Glomerular visceral epithelial cell (primary cell): Measurements from ENCODE around the gene UGT3A2.

ENCODE experiments used
- DNase-seq: peaks from one replicate; pipeline ENCODE4 v3.0.0-alpha.2; 2016; ENCODE audit errors: extremely low spot score

UGT3A2 gene, protein sequence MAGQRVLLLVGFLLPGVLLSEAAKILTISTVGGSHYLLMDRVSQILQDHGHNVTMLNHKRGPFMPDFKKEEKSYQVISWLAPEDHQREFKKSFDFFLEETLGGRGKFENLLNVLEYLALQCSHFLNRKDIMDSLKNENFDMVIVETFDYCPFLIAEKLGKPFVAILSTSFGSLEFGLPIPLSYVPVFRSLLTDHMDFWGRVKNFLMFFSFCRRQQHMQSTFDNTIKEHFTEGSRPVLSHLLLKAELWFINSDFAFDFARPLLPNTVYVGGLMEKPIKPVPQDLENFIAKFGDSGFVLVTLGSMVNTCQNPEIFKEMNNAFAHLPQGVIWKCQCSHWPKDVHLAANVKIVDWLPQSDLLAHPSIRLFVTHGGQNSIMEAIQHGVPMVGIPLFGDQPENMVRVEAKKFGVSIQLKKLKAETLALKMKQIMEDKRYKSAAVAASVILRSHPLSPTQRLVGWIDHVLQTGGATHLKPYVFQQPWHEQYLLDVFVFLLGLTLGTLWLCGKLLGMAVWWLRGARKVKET

DNA sequence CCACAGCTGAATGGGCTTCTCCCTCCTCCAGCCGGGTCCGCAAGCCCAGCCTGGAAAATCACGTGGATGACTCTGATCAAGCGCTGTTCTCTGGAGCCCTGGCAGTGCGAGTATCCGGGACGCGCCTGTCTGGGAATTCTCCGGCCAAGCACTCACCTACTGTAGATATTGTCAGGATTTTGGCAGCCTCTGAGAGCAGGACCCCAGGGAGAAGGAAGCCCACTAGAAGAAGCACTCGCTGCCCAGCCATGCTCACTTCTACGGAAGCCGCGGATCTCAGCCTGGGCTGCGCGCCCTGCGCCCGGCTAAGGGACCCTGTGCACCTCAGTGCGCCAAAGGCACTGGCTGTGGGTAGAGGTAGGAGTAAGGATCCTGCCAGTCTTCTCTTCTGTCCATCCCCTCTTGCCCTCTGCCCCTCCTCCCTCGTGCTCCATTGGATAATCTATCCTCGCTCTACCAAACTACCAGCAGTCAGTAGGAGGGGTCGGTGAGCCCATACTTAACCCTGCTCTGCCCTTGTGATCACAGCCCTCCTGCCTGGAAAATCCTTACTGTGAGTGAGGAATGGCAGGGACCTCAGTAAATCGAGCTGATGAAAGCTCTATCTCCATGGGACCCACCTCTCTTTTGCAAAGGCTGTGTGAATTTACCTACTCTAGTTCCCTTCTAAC, at the start of gene UGT3A2:
UGT3A2 (minus strand) TSS at position 343 of the 671 bp plus-strand sequence; CDS start at position 250, 93 bp downstream.
- no peak for DNase-seq

DNA sequence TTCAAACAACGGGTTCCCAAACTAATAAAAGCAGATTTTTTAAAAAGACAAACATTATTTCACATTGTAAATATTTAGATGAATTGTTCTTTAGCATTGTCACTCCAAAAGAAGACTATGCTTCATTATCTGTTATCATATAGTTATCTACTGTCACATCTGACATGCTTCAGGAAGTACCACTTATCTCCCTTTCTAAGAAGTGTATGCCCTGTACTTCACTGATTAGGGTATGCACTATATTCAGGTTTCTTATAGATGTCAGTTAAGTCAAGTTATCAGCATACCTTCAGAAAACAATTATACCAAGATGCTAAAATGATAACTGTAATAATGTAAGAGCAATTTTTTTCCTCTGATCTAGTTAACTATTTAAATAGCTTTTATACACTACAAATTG, 44.6 kb upstream of the UGT3A2 start:
- no peak for DNase-seq

DNA sequence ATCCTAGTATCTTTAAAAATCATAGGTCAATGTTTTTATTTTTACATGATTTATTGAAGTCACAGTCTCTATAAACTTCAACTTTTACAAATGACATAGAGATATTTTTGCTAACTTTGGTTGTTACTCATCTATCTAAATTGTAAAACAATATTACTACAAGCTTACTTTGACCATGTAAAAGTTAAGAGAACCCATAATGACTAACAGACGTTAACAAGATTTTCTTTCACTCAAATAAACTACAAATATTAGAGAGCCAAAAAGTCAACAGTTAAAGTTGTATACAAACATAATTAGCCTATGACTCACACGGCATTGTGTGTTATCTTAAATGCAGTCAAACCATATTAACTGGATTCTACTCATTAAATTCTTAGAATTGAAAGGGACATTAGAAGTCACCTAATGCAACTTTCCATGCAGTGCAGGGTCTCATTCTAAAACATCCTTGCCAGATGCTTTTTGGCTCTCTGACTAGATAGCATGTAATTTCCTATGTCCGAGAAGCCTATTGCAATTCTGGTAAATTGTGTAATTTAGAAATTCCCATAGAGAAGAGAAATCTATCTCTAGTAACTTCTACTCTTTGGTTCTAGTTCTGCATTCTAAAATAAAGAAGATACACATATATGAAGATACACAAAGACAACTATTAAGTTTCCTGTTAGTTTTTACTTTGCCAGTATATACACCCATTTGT, 42.2 kb upstream of the UGT3A2 start:
- DNase-seq = no peak

DNA sequence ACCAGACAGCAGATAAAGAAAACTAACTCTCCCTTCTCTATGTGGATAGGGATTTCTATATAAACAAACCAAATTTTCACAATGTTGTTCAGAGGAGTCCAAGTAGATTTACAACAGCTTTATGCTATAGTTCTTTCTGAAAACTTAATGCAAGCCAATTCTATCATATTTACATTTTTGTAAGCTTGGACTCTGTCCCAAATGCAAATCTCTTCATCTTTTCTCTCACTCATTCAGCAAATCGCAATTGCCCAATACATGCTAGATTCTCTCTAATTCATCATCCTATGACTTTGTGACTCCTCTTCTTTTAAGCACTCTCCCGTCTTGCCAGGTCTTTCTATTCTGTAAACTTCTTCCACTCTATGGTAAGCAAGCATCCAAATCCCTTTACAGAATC, 39.1 kb upstream of the UGT3A2 start:
- DNase-seq = no peak

DNA sequence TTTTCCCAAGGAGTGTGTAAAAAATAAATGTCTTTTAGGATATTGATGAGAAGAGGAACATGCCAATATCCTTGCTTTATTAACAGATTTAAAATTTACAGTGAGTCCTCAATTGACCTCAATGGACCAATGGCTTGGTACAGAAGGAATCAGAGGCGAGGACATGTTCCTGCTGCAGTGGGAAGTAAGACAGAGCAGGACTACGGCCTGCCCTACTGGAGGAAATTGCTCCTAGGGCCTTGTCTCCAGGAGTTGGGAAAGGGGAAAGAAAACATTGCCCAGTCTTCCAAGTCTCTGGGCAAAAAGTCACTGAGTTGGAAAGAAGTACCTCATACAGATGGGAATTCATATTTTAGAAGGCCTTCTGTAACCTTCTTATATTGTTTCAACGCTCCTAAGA, 33.1 kb upstream of the UGT3A2 start:
- no peak for DNase-seq

DNA sequence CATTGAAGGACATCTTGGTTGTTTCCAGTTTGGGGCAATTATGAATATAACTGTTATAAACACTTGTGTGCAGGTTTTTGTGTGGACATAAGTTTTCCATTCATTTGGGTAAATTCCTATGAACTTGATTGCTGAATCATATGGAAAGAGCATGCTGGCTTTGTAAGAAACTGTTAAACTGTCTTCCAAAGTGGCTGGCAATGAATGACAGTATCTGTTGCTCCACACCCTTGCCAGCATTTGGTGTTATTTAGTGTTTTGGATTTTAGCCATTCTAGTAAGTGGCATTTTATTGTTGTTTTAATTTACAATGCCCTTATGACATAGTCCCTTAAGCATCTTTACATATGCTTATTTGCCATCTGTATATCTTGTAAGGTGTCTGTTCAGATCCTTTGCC, 29.8 kb upstream of the UGT3A2 start:
- no peak for DNase-seq

DNA sequence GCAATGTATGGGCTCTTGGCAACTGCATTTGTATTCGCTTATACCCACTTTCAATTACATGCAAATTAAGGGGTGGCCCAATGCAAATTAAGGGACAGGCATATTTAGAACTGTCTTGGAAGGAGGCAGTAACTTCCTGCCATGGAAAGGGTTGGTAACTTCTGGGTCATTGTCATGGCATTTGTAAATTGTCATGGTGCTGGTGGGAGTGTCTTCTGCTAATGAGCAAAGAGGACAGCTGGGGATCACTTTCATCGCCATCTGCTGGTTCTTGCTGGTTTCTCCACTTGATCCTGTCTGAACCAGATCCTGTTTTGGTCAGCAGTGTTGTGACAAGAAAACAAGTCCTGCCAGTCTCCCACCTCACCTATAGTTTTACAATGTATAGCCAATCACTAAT, 23.3 kb upstream of the UGT3A2 start:
- DNase-seq = no peak

DNA sequence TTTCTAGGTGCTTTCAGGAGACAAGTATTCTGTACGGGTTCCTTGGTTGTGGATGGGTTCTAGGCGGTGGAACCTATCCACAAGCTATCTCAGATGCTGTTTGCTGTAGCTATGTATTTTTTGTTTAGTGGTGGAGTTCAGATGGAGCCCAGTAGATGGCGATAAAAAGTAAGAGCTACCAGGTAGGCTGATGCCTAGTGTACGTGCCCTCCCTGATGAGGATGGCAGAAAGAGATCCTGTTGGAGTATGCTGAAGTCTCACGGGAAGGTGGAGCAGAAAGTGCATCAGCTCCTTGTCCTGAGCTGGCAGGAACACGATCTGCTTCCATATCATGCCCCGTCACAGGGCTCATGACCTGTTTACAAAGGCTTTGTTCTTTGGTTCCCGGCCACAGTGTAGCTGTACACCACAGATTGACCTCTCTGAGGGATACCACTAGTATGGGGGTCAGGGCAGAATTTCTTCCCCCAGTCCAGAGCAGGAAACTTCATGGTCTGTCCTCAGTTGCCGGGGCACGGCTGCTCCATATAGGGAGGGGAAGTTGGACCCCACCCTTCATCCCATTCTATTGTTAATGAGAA, 12.6 kb upstream of the UGT3A2 start:
- peak; percentile 70 for DNase-seq

DNA sequence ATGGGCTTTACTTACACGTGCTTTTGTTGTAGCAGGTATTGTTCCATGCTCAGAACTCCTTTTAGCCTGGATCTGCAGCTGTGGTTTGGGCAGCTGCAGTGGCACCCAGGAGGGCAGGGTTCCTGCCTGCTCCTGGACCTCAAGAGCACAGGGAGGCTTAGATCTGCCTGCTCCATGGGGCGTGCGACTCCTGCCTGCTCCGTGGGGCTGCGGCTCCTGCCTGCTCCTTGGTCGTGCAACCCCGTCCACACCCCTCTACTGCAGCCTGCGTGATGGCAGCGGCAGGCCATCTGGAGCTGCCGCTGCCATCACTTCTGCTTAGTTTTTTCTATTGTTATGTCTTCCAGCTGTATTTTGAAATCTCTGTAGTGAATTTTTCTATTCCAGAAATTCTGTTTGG, 11.7 kb upstream of the UGT3A2 start:
- no peak for DNase-seq

DNA sequence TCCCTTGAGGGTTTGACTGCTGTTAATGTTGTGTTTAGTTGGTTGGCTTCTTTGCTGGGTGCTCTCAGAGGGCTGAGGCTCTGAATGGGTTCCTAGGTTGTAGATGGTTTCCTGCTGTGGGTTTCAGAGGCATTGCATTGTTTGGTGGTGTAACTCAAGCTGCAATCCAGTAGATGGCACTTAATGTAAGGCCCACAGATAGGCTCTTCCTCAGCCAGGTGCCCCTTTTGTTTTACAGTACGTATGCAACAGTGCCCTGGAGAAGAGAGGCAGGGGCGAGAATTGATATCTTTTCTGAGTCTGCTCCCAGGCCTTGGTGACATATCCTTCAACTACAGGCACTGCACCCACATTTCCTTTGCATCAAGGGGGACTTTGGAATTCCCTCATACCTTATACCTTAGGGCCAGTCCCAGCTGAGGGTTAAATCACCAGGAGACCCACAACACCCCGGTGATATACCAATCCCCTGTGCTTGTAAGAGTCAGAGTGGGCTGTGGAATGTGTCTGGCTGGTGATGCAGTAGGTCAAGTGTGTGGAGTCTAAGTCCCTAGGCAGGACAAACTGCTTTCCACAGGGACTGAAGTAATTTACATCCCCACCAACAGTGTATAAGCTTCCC, 7.0 kb upstream of the UGT3A2 start:
- no peak for DNase-seq

DNA sequence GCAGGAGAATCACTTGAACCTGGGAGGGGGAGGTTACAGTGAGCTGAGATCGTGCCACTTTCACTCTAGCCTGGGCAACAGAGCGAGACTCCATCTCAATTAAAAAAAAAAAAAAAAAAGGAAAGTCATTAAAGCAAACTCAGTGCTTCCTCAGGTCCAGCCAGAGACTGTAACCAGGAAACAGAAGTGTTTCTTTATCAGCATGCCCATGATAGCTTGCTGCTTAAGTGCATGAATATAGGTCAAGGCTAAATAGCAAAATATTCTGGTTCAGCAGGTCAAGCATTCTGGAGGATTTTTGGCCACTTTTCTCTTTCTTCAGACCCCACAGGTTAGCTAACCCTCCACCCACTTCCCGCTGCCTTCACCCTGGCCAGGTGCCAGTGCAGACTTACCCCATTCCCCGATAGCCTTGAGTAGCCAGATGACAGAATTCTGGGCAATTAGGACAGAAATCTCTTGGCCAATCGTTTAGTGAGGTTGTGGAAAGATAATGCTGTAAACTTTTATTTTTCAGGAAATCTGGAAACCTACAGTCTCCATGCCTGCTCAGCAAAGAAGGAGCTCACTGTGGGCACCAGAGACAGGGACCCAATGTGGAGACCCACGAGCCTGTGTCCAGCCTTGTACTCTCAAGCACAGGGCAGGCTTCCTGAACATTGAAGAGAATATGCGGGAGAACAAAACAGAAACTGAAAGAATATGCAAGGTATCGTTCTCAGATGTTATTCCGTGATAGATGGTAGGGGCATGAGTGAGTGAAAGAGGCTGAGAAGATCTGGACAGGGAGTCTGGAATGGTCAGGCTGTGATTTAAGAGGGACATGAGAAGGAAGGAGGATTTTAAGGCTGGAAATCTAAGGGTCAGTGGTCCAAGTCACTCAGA, 4.2 kb upstream of the UGT3A2 start:
- no peak for DNase-seq

DNA sequence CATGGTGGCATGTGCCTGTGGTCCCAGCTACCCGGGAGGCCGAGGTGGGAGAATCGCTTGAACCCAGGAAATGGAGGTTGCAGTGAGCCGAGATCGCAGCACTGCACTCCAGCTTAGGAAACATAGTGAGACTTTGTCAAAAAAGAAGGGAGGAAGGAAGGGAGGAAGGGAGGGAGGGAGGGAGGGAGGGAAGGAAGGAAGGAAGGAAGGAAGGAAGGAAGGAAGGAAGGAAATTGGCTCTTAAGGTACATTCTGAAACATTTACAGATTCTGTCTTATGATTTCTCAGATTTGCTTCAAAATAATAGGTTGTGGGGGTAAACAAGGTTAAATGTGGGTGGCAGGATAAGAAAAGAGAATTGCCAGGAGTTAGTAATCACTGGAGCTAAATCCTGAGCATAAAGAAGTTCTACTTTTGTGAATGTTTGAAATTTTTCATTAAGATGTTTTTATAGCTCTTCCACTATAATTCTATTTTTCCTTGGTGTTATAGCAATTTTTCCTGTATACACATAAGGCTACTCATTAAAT, 2.1 kb upstream of the UGT3A2 start:
- no peak for DNase-seq

DNA sequence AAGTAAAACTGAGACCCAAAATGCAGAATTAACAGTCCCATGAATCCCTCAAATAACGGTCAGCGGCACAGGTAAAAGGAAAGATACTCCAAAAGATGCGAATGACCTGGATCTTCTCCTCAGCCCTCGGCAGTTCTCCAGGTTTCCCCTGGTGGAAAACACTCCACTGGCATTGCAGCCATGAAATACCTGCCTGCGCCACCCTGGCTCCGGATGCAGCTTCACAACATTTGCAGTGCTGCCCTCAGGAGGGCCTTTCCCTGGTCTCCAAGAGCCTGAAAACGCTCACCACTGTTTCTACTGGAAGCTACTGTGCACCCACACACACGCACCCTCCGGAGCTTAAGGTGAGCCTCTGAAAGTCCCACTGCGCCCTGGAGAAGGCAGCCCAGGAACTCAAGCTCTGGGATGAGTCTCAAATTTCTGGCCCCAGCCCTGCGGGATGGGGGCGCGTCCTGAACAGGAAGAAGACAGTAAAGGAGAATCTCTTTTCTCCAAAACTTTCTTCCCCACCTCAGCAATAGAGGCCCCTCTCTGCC, 612 bp downstream of the UGT3A2 start:
- DNase-seq = no peak

DNA sequence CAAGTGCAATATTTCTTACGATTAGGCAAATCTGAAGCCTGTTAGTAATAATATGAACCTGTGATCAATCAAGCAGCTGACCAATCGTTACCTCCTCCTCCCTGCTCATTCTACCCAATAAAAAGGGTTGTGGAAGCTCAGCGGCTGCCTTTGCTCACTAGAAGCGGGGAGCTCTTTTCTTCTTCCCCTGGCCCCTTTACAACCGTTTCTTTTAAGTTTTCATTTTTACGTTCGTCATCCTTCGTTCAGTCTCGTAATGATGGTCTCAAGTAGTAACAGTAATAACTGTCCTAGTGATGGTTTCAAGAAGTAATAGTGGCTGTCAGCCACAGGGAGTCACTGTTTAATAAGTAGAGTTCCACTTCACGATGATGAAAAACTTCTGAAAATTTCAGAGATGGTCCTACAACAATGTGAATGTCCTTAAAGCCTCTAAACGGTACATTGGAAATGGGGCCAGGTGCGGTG, 6.2 kb downstream of the UGT3A2 start:
- DNase-seq = no peak

DNA sequence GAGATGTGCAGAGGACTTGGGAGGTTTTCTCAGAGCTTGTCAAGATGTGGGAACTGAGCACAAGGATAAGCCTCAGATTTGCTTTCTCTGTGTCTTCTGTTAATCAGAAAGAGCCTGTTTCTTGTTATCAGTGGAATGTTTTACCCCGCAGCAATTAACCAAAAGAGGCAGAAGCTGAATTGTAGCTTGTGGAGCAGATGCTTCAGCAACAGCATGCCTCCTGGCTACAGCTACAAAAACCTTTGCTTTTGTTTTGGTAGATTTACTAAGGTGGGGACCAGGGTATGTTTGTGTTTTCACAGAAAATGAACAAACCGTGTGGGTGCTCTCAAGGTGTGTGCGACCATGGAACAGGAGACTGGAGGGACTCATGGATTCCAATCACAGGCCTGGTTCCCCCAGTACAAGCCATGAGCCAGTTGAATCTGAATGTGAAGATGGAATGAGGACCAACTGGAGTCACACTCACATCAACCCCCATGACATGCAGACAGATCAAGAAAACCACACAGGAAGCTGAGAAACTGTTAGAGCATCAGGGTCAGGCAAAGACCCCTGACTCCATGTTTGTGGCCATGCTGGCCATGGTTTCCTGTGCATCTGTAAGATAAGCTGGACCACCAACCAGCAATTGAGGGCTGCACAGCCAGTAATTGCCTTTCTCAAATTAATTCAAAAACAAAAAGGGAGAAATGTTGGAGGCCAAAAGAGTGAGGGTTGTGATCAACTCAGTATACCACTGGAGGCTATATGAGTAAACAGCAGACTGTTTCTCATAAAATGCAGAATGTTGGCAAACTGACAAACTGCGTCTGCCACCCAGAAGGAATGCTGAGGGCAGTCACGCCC, 6.9 kb downstream of the UGT3A2 start:
- DNase-seq = no peak

DNA sequence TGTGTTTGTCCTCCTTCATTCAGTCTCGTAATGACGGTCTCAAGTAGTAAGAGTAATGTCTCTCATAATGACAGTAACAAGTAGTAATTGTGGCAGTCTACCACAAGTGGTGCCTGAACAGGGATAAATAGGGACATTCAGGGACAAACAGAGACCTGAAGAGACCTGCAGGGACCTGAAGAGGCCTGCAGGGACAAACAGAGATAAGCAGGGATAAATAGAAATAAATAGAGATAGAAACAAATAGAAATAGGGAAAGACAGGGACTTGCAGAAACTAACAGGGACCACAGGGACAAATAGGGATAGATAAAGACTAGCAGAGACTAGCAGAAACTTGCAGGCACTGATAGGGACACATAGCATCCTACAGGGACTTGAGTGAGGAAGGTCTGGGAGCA, 7.9 kb downstream of the UGT3A2 start:
- DNase-seq = no peak

DNA sequence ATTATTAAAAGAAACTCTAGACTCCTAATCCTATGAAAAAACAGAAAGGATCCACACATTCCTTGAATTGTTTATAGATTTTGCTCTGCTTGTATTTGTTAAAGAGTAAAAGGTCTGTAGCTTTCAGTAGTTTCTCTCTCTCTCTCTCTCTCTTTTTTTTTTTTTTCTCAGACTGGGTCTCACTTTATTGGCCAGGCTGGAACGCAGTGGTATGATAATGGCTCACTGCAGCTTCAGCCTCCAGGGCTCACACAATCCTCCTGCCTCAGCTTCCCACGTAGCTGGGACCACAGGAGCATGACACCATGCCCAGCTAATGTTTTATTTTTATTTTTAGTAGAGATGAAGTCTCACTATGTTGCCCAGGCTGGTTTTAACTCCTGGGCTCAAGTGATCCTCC, 9.3 kb downstream of the UGT3A2 start:
- DNase-seq = no peak

DNA sequence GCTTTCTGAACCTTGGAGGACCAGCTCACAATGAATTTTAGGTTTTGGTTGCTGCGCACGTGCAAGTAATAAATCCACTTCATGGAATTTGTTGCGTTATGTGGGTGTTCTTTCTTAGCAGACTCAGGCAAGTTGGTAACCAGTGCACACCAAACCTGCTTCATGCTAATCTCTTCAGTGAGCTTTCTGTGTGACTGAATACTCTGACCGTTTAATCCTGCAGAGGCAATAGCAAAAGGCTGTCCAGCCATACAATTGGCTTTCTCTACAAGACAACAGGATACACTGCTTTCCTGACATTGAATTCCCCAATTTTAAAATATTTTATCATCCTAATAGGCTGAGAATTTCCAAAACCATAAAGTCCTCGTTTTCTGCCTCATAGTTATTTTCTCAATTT, 10.3 kb downstream of the UGT3A2 start:
- DNase-seq = no peak

DNA sequence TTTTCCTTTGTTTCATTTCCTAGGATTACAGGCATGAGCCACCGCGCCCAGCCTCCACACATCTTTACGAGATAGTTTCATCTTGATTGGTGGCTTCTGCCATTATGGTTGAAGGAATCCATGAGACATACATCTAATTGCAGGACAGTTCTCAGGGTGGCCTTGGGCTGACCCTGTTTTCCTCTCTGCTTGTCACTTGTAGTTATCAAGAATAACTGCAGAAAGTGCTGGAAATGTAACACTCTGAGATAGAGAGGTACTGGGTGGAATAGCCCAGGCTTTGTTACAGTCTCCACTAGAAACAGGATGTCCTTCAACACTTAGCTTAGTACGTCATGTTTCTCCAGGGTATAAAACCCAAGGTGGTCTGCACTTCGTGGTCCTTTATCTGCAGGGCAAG, 10.7 kb downstream of the UGT3A2 start:
- DNase-seq = no peak
